ENCODE measurements around the gene PDZD7.

DNA sequence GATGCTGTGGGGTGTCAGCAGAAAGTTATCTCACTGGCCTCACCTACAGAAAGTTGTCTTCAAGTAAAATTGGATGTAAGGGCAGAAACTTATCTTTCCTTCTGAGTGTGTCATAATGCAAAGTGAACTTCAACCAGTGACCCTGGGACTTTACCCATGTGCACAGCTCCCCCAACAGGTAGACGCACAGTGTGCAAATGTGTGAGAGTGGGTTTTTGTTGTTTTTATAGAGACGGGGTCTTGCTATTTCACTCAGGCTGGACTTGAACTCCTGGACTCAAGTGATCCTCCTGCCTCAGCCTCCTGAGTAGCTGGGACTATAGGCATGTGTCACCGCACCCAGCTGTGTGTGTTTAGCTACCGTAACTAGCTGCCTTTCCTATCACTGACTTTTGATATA, 24.5 kb upstream of the PDZD7 start:
- TF ChIP-seq, protein P1, sequence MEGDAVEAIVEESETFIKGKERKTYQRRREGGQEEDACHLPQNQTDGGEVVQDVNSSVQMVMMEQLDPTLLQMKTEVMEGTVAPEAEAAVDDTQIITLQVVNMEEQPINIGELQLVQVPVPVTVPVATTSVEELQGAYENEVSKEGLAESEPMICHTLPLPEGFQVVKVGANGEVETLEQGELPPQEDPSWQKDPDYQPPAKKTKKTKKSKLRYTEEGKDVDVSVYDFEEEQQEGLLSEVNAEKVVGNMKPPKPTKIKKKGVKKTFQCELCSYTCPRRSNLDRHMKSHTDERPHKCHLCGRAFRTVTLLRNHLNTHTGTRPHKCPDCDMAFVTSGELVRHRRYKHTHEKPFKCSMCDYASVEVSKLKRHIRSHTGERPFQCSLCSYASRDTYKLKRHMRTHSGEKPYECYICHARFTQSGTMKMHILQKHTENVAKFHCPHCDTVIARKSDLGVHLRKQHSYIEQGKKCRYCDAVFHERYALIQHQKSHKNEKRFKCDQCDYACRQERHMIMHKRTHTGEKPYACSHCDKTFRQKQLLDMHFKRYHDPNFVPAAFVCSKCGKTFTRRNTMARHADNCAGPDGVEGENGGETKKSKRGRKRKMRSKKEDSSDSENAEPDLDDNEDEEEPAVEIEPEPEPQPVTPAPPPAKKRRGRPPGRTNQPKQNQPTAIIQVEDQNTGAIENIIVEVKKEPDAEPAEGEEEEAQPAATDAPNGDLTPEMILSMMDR (IDR thresholded peaks at IDR 0.05) = no peak
- TF ChIP-seq POLR2A (IDR thresholded peaks at IDR 0.05) (no peak), POLR2AphosphoS5 (IDR thresholded peaks at IDR 0.05) (no peak), EP300 (IDR thresholded peaks at IDR 0.05) (no peak)
